Aorta (tissue), 5 donors: Measurements from ENCODE around the gene USH1C. TPM values are rescaled to one million over a fixed set of nuclear protein-coding genes. Genes with fewer than 3 reads are reported as not detected.
A peak's percentile ranks its signal among the peaks of the same experiment; 100 is the strongest.

Experiments
- ATAC-seq: fragments of 200-7000 bp; cut with Tn5 transposase; one replicate; pipeline ENCODE4 v1.9.1; 2022; ENCODE audit warnings: moderate library complexity; ENCODE audit not compliant: low FRiP score
- DNase-seq, 2 donors: peaks; one replicate each; pipeline ENCODE4 v3.0.0-alpha.2; 2020
- H3K27ac ChIP-seq, 2 donors: one replicate each; pipeline ENCODE4 v1.5.1; 2013; ENCODE audit warnings: low read length in 2 of 2, mild to moderate bottlenecking in 2 of 2, moderate library complexity in 2 of 2, control low read depth in 1 of 2, inconsistent platforms in 1 of 2, low read depth in 1 of 2
- H3K27me3 ChIP-seq, 2 donors: one replicate each; pipeline ENCODE4 v1.6.1; 2013; ENCODE audit warnings: control low read depth in 1 of 2, low read length in 1 of 2, mild to moderate bottlenecking in 1 of 2, moderate library complexity in 1 of 2; ENCODE audit not compliant: insufficient read depth in 2 of 2, control insufficient read depth in 1 of 2
- H3K36me3 ChIP-seq, 2 donors: one replicate each; pipeline ENCODE4 v1.6.1; 2013; ENCODE audit warnings: control low read depth in 1 of 2, low read length in 1 of 2, mild to moderate bottlenecking in 1 of 2; ENCODE audit not compliant: insufficient read depth in 2 of 2, control insufficient read depth in 1 of 2
- H3K4me1 ChIP-seq, 2 donors: one replicate each; pipeline ENCODE4 v1.6.1; 2013; ENCODE audit warnings: low read length in 2 of 2, control low read depth in 1 of 2, mild to moderate bottlenecking in 1 of 2, moderate library complexity in 1 of 2; ENCODE audit not compliant: insufficient read depth in 2 of 2, control insufficient read depth in 1 of 2
- H3K4me3 ChIP-seq, 2 donors: one replicate each; pipeline ENCODE4 v1.5.1; 2013; ENCODE audit warnings: low read length in 2 of 2, control low read depth in 1 of 2, mild to moderate bottlenecking in 1 of 2
- H3K9me3 ChIP-seq: one replicate; pipeline ENCODE4 v1.6.1; 2013; ENCODE audit warnings: mild to moderate bottlenecking, low read length; ENCODE audit not compliant: control insufficient read depth
- WGBS, 2 donors: extraction: QIAGEN DNeasy Blood & Tissue Kit; methylation state at CpG; one replicate each; pipeline ENCODE4 v1.1.7; 2013; 5-methylcytosine and 5-hydroxymethylcytosine counted together
- intact Hi-C, 2 donors: fragments of 100-400 bp; cut with DNase I; formaldehyde crosslinking; loops; one replicate each; pipeline versions ENCODE4 v1.14.2 to v1.15.0; 2022
- polyA plus RNA-seq, 2 donors: library from polyadenylated mRNA; stranded (reverse); fragments of 200-250 nt; gene quantifications; one replicate each; pipeline ENCODE4 v1.2.3, GENCODE V29; 2013
- total RNA-seq, 2 donors: library from RNA; stranded (reverse); fragmentation: NEBNext Ultra II Directional; extraction: Animal tissue kit (Norgen Biotek cat#: 25700); gene quantifications; one replicate each; pipeline ENCODE4 v1.2.1, GENCODE V29; 2021
- donor health status: healthy with polysubstance abuse.
- donor health status: Bipolar disorder and iron deficiency.
- donor health status: DM: no; HTN: no; CAD: no.
- donor health status: DM: no; HTN: no; CAD: no.
- donor health status: DM: yes; HTN: yes; CAD: no.

Gene USH1C
- total and polyA plus RNA-seq, 4 donors = 0.46 to 20.4 TPM; not detected in 2

GRCh38 chr11:17511571-17511970, 32.6 kb downstream of the USH1C start:
- 58 to 60% methylated on average over 3 of the region's 3 CpGs for WGBS, 2 donors
- H3K9me3 ChIP-seq = no peaks in the 10 kb centered on the region
- no peaks in the 10 kb centered on the region for H3K36me3 ChIP-seq
- H3K4me3 ChIP-seq = no peak overlapping the region
- H3K4me1 ChIP-seq = peaks cover 0 to 6% of the 10 kb centered on the region in 2 donors
- ATAC-seq = no peak
- H3K27me3 ChIP-seq = no peaks in the 10 kb centered on the region
- intact Hi-C loops = no loop called here
- DNase-seq = no peak
- H3K27ac ChIP-seq = no peak overlapping the region

GRCh38 chr11:17510507-17511206, 33.6 kb downstream of the USH1C start:
- peaks cover 0 to 6% of the 10 kb centered on the region in 2 donors for H3K4me1 ChIP-seq
- no peaks in the 10 kb centered on the region for H3K36me3 ChIP-seq
- no peak overlapping the region for H3K27ac ChIP-seq
- no peaks in the 10 kb centered on the region for H3K27me3 ChIP-seq
- no peaks in the 10 kb centered on the region for H3K9me3 ChIP-seq
- WGBS, 2 donors = 69 to 80% methylated on average over 4 of the region's 4 CpGs
- DNase-seq (no peak), ATAC-seq (no peak)
- intact Hi-C loops = no loop called here
- no peak overlapping the region for H3K4me3 ChIP-seq

GRCh38 chr11:17508791-17509190, 35.4 kb downstream of the USH1C start:
- no peaks in the 10 kb centered on the region for H3K36me3 ChIP-seq
- H3K27me3 ChIP-seq = no peaks in the 10 kb centered on the region
- H3K4me3 ChIP-seq = no peak overlapping the region
- intact Hi-C loops = loop anchor here in 1 of 2 donors (10.0 kb wide), 1 partner anchor 284 kb away; no protein-coding TSS in a partner anchor
- no peak for ATAC-seq
- DNase-seq = no peak
- no peak overlapping the region for H3K27ac ChIP-seq
- 46 to 48% methylated on average over 3 of the region's 3 CpGs for WGBS, 2 donors
- H3K4me1 ChIP-seq = peaks cover 0 to 6% of the 10 kb centered on the region in 2 donors
- no peaks in the 10 kb centered on the region for H3K9me3 ChIP-seq

- H3K36me3 ChIP-seq = no peaks in the 10 kb centered on the region
- ATAC-seq (peak; percentile 53), DNase-seq (no peak)
- H3K4me1 ChIP-seq = peaks cover 0 to 6% of the 10 kb centered on the region in 2 donors
- WGBS, 2 donors = 11% methylated on average over 3 of the region's 3 CpGs
- H3K9me3 ChIP-seq = no peaks in the 10 kb centered on the region
- no peak overlapping the region for H3K4me3 ChIP-seq
- peak overlapping the region in 1 of 2 donors; percentile 26 for H3K27ac ChIP-seq
- intact Hi-C loops = loop anchor here in 1 of 2 donors (10.0 kb wide), 1 partner anchor 284 kb away; no protein-coding TSS in a partner anchor
- H3K27me3 ChIP-seq = no peaks in the 10 kb centered on the region
Observed at GRCh38 chr11:17508306-17508705, 35.9 kb downstream of the USH1C start.

GRCh38 chr11:17507773-17508172, 36.4 kb downstream of the USH1C start:
- H3K27ac ChIP-seq = peak overlapping the region in 1 of 2 donors; percentile 26
- WGBS, 2 donors = 93 to 96% methylated on average over 2 of the region's 2 CpGs
- intact Hi-C loops = loop anchor here in 1 of 2 donors (10.0 kb wide), 1 partner anchor 283 kb away; no protein-coding TSS in a partner anchor

GRCh38 chr11:17506942-17507341, 37.3 kb downstream of the USH1C start:
- no peak overlapping the region for H3K27ac ChIP-seq
- H3K27me3 ChIP-seq = no peaks in the 10 kb centered on the region
- ATAC-seq = no peak
- no peak for DNase-seq
- intact Hi-C loops = loop anchor here in 1 of 2 donors (10.0 kb wide), 1 partner anchor 282 kb away; no protein-coding TSS in a partner anchor
- no peak overlapping the region for H3K4me3 ChIP-seq
- H3K36me3 ChIP-seq = no peaks in the 10 kb centered on the region
- peaks cover 0 to 6% of the 10 kb centered on the region in 2 donors for H3K4me1 ChIP-seq
- WGBS, 2 donors = 76 to 85% methylated on average over 3 of the region's 3 CpGs
- no peaks in the 10 kb centered on the region for H3K9me3 ChIP-seq

More at GRCh38 chr11:17507773-17508172, 36.4 kb downstream of the USH1C start:
- Histone ChIP-seq H3K4me3 (no peak overlapping the region), H3K4me1 (peaks cover 0 to 6% of the 10 kb centered on the region in 2 donors), H3K36me3 (no peaks in the 10 kb centered on the region), H3K27me3 (no peaks in the 10 kb centered on the region), H3K9me3 (no peaks in the 10 kb centered on the region)
- DNase-seq (no peak), ATAC-seq (no peak)

- Histone ChIP-seq H3K36me3 (no peaks in the 10 kb centered on the region), H3K4me1 (peaks cover 0 to 6% of the 10 kb centered on the region in 2 donors), H3K27ac (no peak overlapping the region), H3K27me3 (no peaks in the 10 kb centered on the region), H3K4me3 (no peak overlapping the region), H3K9me3 (no peaks in the 10 kb centered on the region)
- DNase-seq (no peak), ATAC-seq (no peak)
- 96% methylated on average over 6 of the region's 6 CpGs for WGBS, 2 donors
- intact Hi-C loops = loop anchor here in 1 of 2 donors (10.0 kb wide), 1 partner anchor 282 kb away; no protein-coding TSS in a partner anchor
Observed at GRCh38 chr11:17506314-17506713, 37.9 kb downstream of the USH1C start.

- ATAC-seq = no peak
- no peak for DNase-seq
- no peak overlapping the region for H3K27ac ChIP-seq
- H3K9me3 ChIP-seq = no peaks in the 10 kb centered on the region
- H3K4me3 ChIP-seq = no peak overlapping the region
- H3K36me3 ChIP-seq = no peaks in the 10 kb centered on the region
- H3K4me1 ChIP-seq = peaks cover 0 to 6% of the 10 kb centered on the region in 2 donors
- WGBS, 2 donors = 88 to 93% methylated on average over 4 of the region's 4 CpGs
- H3K27me3 ChIP-seq = no peaks in the 10 kb centered on the region
- intact Hi-C loops = loop anchor here in 1 of 2 donors (10.0 kb wide), 1 partner anchor 280 kb away; no protein-coding TSS in a partner anchor
Observed at GRCh38 chr11:17505146-17505545, 39.1 kb downstream of the USH1C start.
